ENCODE data around the gene RESP18. TPM values are rescaled to one million over a fixed set of nuclear protein-coding genes. Genes with fewer than 3 reads are reported as not detected.
A peak's percentile ranks its signal among the peaks of the same experiment; 100 is the strongest.

The RESP18 gene
- total RNA-seq, 1 donor from 2014 or later = not detected

GRCh38 chr2:219282375-219282774, 50.2 kb downstream of the RESP18 start:
- intact Hi-C loops (cut with DNase I) = loop anchor here (5.0 kb wide), 1 partner anchor 105 kb away; the partner anchor contains the start of gene DNPEP
- peak; percentile 17 for DNase-seq (ENCODE audit: low spot score)

DNA sequence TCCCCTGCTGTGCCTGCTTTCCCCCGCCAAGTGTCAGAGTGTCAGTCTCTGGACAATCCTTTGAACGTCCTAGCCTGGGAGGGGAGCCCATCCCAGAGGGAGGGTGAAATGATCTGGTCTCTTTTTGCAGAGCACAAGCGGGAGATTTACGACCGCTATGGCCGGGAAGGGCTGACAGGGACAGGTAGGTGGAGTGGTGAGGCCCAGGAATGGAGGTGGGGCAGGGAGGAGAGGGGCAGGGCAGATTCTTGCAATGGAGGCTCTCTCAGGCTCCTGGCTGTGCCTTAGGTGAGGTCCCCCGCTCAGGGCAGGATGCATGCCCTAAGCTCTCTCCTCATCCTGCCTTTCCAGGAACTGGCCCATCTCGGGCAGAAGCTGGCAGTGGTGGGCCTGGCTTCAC, 51.0 kb downstream of the RESP18 start:
- no peak for DNase-seq (ENCODE audit: low spot score)
- intact Hi-C loops (cut with DNase I) = loop anchor here (5.0 kb wide), 1 partner anchor 106 kb away; the partner anchor contains the start of gene DNPEP

GRCh38 chr2:219280651-219281050, 51.9 kb downstream of the RESP18 start:
- intact Hi-C loops (cut with DNase I) = loop anchor here (5.0 kb wide), 1 partner anchor 107 kb away; the partner anchor contains the start of gene DNPEP
- no peak for DNase-seq (ENCODE audit: low spot score)

DNA sequence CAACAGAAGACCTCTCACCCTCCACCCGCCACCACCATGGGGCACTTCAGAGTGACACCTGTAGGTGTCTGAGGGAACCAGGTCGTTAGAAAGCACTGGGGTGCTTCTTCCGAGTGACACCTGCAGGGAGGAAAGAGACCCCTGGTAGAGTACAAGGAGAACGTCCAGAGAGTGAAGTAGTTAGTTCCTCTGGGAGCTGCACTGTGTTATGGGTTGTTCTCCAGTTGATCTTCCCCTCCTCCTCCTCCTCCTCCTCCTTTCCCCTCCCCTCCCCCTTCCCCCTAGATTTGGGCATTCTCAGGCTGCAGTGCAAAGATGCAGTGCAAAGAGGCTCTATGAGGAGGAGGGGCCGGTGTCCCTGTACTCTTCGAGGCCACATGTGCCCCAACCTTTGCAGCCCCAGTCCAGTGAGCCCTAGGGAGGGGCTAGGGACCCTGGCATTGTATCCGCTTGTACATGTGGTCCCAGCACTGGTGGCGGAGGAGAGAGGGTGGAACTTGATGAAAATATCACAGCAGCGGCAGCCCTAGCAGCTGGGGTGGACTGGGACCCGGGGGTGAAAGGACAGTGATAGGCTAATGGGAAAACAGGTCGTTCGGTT, 52.5 kb downstream of the RESP18 start:
- intact Hi-C loops (cut with DNase I) = loop anchor here (1.0 to 5.0 kb wide), 3 partner anchors 27 to 107 kb away; partner anchors contain the start of genes DNPEP, TUBA4A and TUBA4B
- no peak for DNase-seq (ENCODE audit: low spot score)

DNA sequence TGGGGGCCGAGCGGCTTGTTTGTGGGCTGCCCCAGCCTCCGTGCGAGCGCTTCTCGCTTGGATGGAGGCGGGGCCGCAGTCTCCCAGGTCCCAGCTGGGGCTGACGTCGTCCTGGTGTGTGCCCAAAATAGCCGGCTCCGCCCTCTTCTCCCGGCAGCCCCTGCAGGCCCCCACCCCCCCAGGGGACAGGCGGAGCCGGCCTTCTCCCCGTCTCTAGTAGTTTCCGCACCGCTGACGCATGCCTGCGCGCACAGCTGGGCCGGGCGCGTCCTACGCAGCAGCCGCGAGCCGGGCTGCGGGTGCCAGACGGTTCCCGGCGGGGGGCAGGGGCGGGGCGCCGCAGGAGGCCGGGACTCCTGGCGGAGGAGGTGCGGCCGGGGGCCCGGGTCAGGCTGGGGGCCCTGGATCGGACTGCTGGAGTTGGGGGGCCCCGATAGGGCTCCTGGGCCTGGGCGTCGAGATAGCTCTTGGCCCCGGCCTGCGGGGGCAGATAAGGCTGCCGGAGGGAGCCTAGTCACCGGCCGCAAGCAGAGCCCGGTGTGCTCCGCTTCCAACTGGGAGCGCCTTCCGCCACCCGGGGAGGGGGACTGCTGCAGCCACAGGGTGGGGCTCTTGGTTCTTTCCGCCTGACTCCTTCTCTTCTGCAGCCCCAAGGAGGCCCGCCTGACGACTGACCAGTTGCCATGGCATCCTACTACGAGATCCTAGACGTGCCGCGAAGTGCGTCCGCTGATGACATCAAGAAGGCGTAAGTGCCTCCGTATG, 53.2 kb downstream of the RESP18 start, which contains the start of gene DNAJB2:
TSS of gene DNAJB2 (plus strand) at position 216 of the 765 bp plus-strand sequence. CDS start at position 684, 468 bp downstream.
- intact Hi-C loops (cut with DNase I) = loop anchor here (1.0 to 2.0 kb wide), 2 partner anchors 27 to 102 kb away; partner anchors contain the start of genes TUBA4A and TUBA4B
- DNase-seq (ENCODE audit: low spot score) = peak; percentile 100

GRCh38 chr2:219278655-219279150, 53.8 kb downstream of the RESP18 start:
- DNase-seq (ENCODE audit: low spot score) = no peak
- intact Hi-C loops (cut with DNase I) = loop anchor here (1.0 to 2.0 kb wide), 2 partner anchors 26 to 101 kb away; partner anchors contain the start of genes TUBA4A and TUBA4B

- DNase-seq (ENCODE audit: low spot score) = peak; percentile 94
- intact Hi-C loops (cut with DNase I) = loop anchor here (1.0 to 2.0 kb wide), 2 partner anchors 16 to 25 kb away; partner anchors contain the start of genes TUBA4A and TUBA4B
These were observed 54.6 kb downstream of the RESP18 start for GRCh38 chr2:219277703-219278654.

Small RNA genes within 50 kb of the gene (microRNA-seq; reads per million reads assigned to microRNA genes)
- not detected for gene MIR153-1

Other genes with a start within 250 kb of the RESP18 start
- gene NHEJ1, start 171.9 kb downstream of the RESP18 start, total RNA-seq = 6.7 TPM
- 0.48 TPM for gene SLC23A3, start 162.7 kb downstream of the RESP18 start, total RNA-seq
- 67.6 TPM for gene CNPPD1, start 155.8 kb downstream of the RESP18 start, total RNA-seq
- gene RETREG2, start 154.5 kb downstream of the RESP18 start, total RNA-seq = 31.2 TPM
- 23.9 TPM for gene ZFAND2B, start 126.0 kb downstream of the RESP18 start, total RNA-seq
- 17.4 TPM for gene ABCB6, start 113.8 kb downstream of the RESP18 start, total RNA-seq
- gene ATG9A, start 103.1 kb downstream of the RESP18 start, total RNA-seq = 66.3 TPM
- 22.4 TPM for gene ANKZF1, start 102.9 kb downstream of the RESP18 start, total RNA-seq
- gene GLB1L, start 87.3 kb downstream of the RESP18 start, total RNA-seq = 2.0 TPM
- 16.3 TPM for gene STK16, start 87.3 kb downstream of the RESP18 start, total RNA-seq
- not detected for gene TUBA4B, start 79.5 kb downstream of the RESP18 start, total RNA-seq
- 164 TPM for gene TUBA4A, start 78.8 kb downstream of the RESP18 start, total RNA-seq
- gene DNAJB2, start 53.4 kb downstream of the RESP18 start, total RNA-seq = 78.0 TPM
- 0.97 TPM for gene PTPRN, start 23.3 kb downstream of the RESP18 start, total RNA-seq
- 47.2 TPM for gene DNPEP, start 55.2 kb upstream of the RESP18 start, total RNA-seq
- gene DES, start 85.6 kb upstream of the RESP18 start, total RNA-seq = 21,230 TPM
- 199 TPM for gene SPEG, start 102.1 kb upstream of the RESP18 start, total RNA-seq
- gene GMPPA, start 166.1 kb upstream of the RESP18 start, total RNA-seq = 22.6 TPM
- 0.32 TPM for gene ASIC4, start 181.7 kb upstream of the RESP18 start, total RNA-seq
- 120 TPM for gene CHPF, start 211.1 kb upstream of the RESP18 start, total RNA-seq
- gene TMEM198, start 211.3 kb upstream of the RESP18 start, total RNA-seq = 1.8 TPM
- 199 TPM for gene OBSL1, start 238.8 kb upstream of the RESP18 start, total RNA-seq
- gene INHA, start 239.6 kb upstream of the RESP18 start, total RNA-seq = 0.59 TPM